Liver (tissue), 9 donors: ENCODE data around the gene TREML2. TPM values are rescaled to one million over a fixed set of nuclear protein-coding genes. Genes with fewer than 3 reads are reported as not detected.

Source experiments
- DNase-seq: peaks from one replicate; pipeline ENCODE4 v3.0.0-alpha.2; 2017; ENCODE audit warnings: low spot score
- H3K27ac ChIP-seq, 2 donors: one replicate each; pipeline ENCODE4 v1.7.0; 2013; ENCODE audit warnings: inconsistent platforms in 2 of 2, low read length in 2 of 2, control low read depth in 1 of 2, low read depth in 1 of 2, mild to moderate bottlenecking in 1 of 2
- H3K27me3 ChIP-seq, 4 donors: one replicate each; pipeline versions ENCODE4 v1.6.1 to v1.7.0; 2013; ENCODE audit warnings: low read length in 3 of 4, inconsistent platforms in 1 of 4, mild to moderate bottlenecking in 1 of 4, moderate library complexity in 1 of 4; ENCODE audit not compliant: control insufficient read depth in 4 of 4, insufficient read depth in 4 of 4
- H3K36me3 ChIP-seq, 4 donors: one replicate each; pipeline versions ENCODE4 v1.6.1 to v1.7.0; 2013; ENCODE audit warnings: low read length in 3 of 4, mild to moderate bottlenecking in 3 of 4, low read depth in 1 of 4, moderate library complexity in 1 of 4; ENCODE audit not compliant: control insufficient read depth in 4 of 4, insufficient read depth in 3 of 4
- H3K4me1 ChIP-seq, 4 donors: one replicate each; pipeline versions ENCODE4 v1.6.1 to v1.7.0; 2013; ENCODE audit warnings: low read length in 3 of 4, mild to moderate bottlenecking in 3 of 4, moderate library complexity in 1 of 4; ENCODE audit not compliant: control insufficient read depth in 4 of 4, insufficient read depth in 4 of 4
- H3K4me3 ChIP-seq, 3 donors: one replicate each; pipeline versions ENCODE4 v1.6.1 to v1.7.0; 2013; ENCODE audit warnings: low read length in 3 of 3, control low read depth in 1 of 3, low read depth in 1 of 3, mild to moderate bottlenecking in 1 of 3
- H3K9ac ChIP-seq, 2 donors: one replicate each; pipeline ENCODE4 v1.7.0; 2013; ENCODE audit warnings: low read length in 2 of 2, mild to moderate bottlenecking in 2 of 2, moderate library complexity in 2 of 2, control low read depth in 1 of 2, low read depth in 1 of 2
- H3K9me3 ChIP-seq, 4 donors: one replicate each; pipeline versions ENCODE4 v1.6.1 to v1.7.0; 2013; ENCODE audit warnings: low read length in 3 of 4; ENCODE audit not compliant: control insufficient read depth in 4 of 4
- EGR1 ChIP-seq, 2 donors: IDR thresholded peaks; 2 replicates each; pipeline ENCODE4 v1.6.1; 2016 to 2018; ENCODE audit warnings: antibody characterized with exemption in 2 of 2, low read depth in 2 of 2
- FOXA1 ChIP-seq: IDR thresholded peaks from 2 replicates; pipeline ENCODE4 v1.6.1; 2016; ENCODE audit warnings: antibody characterized with exemption
- FOXA2 ChIP-seq: IDR thresholded peaks from 2 replicates; pipeline ENCODE4 v1.6.1; 2016; ENCODE audit warnings: antibody characterized with exemption
- GABPA ChIP-seq, 2 donors: IDR thresholded peaks in 1 of 2; conservative IDR thresholded peaks in 1 of 2; 2 replicates each; pipeline ENCODE4 v1.6.1; 2016; ENCODE audit warnings: antibody characterized with exemption in 2 of 2, mild to moderate bottlenecking in 1 of 2, moderate library complexity in 1 of 2
- HNF4G ChIP-seq: IDR thresholded peaks from 2 replicates; pipeline ENCODE4 v1.6.1; 2016; ENCODE audit warnings: antibody characterized with exemption
- JUND ChIP-seq, 2 donors: IDR thresholded peaks; 2 replicates each; pipeline ENCODE4 v1.6.1; 2016; ENCODE audit warnings: antibody characterized with exemption in 2 of 2
- NR2F2 ChIP-seq: IDR thresholded peaks from 2 replicates; pipeline ENCODE4 v1.6.1; 2016; ENCODE audit warnings: antibody characterized with exemption
- RXRA ChIP-seq, 2 donors: IDR thresholded peaks; 2 replicates each; pipeline ENCODE4 v1.6.1; 2017 to 2018; ENCODE audit warnings: antibody characterized with exemption in 2 of 2, mild to moderate bottlenecking in 1 of 2
- SP1 ChIP-seq: IDR thresholded peaks from 2 replicates; pipeline ENCODE4 v1.6.1; 2018; ENCODE audit warnings: antibody characterized with exemption, mild to moderate bottlenecking
- WGBS: extraction: QIAGEN DNeasy Blood & Tissue Kit; methylation state at CpG from one replicate; pipeline ENCODE4 v1.1.7; 2013; 5-methylcytosine and 5-hydroxymethylcytosine counted together
- polyA plus RNA-seq, 2 donors: library from polyadenylated mRNA; stranded (reverse) in 1 of 2; unstranded in 1 of 2; fragments of 200-250 nt in 1 of 2; fragments of >200 nt in 1 of 2; fragmentation: Nextera tagmentation in 1 of 2; extraction: Ambion mirVana in 1 of 2; gene quantifications; one replicate each; pipeline versions ENCODE4 v1.2.1 to v1.2.3, GENCODE V29; 2013 to 2015
- total RNA-seq, 2 donors: library from RNA; depleted of rRNA; stranded (reverse); fragments of >200 nt; gene quantifications; one replicate each; pipeline ENCODE4 v1.2.3, GENCODE V29; 2014
- TF ChIP-seq, protein P1 (sequence below): IDR thresholded peaks from 2 replicates; pipeline ENCODE4 v1.6.1; 2016; ENCODE audit warnings: antibody characterized with exemption
- TF ChIP-seq, protein P2 (sequence below): IDR thresholded peaks from 2 replicates; pipeline ENCODE4 v1.6.1; 2016; ENCODE audit warnings: antibody characterized with exemption
- TF ChIP-seq, protein P3 (sequence below): fragments of 150-350 bp; IDR thresholded peaks from 2 replicates; pipeline ENCODE4 v1.5.1; 2017; ENCODE audit warnings: improper control_type of control experiment, low read depth, low read length; ENCODE audit not compliant: missing input control
- donor health status: healthy.
- donor health status: healthy.
- donor health status: healthy.
- donor health status: healthy.
- donor health status: healthy.

TREML2 gene
- total and polyA plus RNA-seq, 4 donors, result 0.03 to 9.8 (median 0.23) TPM

DNA sequence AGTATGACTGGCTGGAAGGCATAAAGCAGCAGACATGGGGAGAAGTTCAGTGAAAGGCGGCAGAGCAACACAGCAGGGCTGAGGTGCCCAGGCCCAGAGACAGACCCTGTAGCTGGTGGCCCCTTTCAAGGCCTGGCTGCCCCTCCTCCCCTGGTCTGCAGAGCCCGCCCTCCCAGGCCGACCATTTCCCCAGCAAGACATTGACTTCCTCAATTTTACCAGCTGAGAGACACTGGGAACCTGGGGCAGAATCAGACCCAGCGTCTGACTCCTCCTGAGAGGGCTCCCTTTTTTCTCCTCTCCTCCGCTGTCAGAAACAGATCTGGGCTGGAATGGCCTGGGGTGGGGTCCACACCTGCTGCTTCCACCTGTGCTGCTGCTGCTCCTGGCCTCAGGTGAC, 27.1 kb upstream of the TREML2 start, which contains the start of gene TREML4:
TREML4 (plus strand) TSS at position 254 of the 400 bp plus-strand sequence; CDS start at position 333, 79 bp downstream.
- TF ChIP-seq SP1, result no peak
- TF ChIP-seq, protein P1, sequence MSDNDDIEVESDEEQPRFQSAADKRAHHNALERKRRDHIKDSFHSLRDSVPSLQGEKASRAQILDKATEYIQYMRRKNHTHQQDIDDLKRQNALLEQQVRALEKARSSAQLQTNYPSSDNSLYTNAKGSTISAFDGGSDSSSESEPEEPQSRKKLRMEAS, result no peak
- no peak for TF ChIP-seq JUND (IDR thresholded peaks at IDR 0.05)
- TF ChIP-seq RXRA (IDR thresholded peaks at IDR 0.05), result no peak
- TF ChIP-seq, protein P2, sequence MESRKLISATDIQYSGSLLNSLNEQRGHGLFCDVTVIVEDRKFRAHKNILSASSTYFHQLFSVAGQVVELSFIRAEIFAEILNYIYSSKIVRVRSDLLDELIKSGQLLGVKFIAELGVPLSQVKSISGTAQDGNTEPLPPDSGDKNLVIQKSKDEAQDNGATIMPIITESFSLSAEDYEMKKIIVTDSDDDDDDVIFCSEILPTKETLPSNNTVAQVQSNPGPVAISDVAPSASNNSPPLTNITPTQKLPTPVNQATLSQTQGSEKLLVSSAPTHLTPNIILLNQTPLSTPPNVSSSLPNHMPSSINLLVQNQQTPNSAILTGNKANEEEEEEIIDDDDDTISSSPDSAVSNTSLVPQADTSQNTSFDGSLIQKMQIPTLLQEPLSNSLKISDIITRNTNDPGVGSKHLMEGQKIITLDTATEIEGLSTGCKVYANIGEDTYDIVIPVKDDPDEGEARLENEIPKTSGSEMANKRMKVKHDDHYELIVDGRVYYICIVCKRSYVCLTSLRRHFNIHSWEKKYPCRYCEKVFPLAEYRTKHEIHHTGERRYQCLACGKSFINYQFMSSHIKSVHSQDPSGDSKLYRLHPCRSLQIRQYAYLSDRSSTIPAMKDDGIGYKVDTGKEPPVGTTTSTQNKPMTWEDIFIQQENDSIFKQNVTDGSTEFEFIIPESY, result no peak
- no peak for TF ChIP-seq HNF4G
- no peak for TF ChIP-seq FOXA1
- TF ChIP-seq GABPA (IDR thresholded peaks at IDR 0.05 in 1 of 2, conservative IDR thresholded peaks at IDR 0.05 in 1 of 2), result no peak
- TF ChIP-seq, protein P3, sequence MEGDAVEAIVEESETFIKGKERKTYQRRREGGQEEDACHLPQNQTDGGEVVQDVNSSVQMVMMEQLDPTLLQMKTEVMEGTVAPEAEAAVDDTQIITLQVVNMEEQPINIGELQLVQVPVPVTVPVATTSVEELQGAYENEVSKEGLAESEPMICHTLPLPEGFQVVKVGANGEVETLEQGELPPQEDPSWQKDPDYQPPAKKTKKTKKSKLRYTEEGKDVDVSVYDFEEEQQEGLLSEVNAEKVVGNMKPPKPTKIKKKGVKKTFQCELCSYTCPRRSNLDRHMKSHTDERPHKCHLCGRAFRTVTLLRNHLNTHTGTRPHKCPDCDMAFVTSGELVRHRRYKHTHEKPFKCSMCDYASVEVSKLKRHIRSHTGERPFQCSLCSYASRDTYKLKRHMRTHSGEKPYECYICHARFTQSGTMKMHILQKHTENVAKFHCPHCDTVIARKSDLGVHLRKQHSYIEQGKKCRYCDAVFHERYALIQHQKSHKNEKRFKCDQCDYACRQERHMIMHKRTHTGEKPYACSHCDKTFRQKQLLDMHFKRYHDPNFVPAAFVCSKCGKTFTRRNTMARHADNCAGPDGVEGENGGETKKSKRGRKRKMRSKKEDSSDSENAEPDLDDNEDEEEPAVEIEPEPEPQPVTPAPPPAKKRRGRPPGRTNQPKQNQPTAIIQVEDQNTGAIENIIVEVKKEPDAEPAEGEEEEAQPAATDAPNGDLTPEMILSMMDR, result no peak
- DNase-seq, result no peak
- Histone ChIP-seq H3K4me3 (no peak within 1 kb of the TSS), H3K4me1 (no peaks in the 10 kb centered on the region), H3K9me3 (no peaks in the 10 kb centered on the region), H3K36me3 (no peaks in the 10 kb centered on the region), H3K27me3 (peaks cover 0 to 13% (median 0%) of the 10 kb centered on the region in 4 donors), H3K9ac (no peak within 1 kb of the TSS), H3K27ac (no peak within 1 kb of the TSS)
- WGBS, result 63% methylated on average over 5 of the region's 5 CpGs

DNA sequence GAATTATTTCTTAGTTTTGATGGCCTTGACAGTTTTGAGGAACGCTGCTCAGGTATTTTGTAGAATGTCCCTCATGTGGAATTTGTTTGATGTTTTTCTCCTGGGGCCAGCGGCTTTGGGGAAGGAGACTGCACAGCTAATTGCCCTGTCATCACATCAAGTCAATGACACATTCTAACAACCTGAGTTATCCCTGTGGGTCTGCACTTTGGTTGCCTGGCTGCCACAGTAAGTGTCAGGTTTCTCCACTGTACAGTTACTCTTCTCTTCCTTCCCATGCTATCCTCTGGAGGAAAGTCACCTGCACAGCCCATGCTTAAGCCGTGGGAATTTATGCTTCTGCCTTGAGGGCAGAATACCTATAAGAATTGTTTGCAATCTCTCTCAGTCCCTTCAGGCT, 25.8 kb upstream of the TREML2 start:
- Histone ChIP-seq H3K27me3 (peaks cover 0 to 13% (median 0%) of the 10 kb centered on the region in 4 donors), H3K4me3 (no peak overlapping the region)
- 64% methylated on average over 3 of the region's 3 CpGs for WGBS

DNA sequence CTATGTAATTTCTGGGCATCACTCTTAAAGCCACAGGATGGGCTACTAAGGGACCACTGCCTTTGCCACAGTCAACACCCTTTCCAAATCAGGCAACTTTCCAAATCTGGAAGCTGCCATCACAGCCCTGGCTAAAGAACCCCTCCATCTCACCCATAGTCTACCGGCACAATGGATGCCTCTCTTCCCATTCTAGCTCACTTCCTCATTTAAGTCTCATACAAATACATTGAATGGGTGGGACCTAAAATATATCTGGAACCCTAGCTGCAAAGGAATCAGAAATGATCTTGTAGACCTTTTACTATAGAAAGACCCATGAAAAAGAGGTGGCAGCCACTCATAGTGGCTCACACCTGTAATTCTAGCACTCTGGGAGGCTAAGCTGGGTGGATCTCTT, 23.9 kb upstream of the TREML2 start:
- no peak overlapping the region for H3K4me3 ChIP-seq
- WGBS, result 79% methylated on average over 1 of the region's 1 CpG
- H3K27ac ChIP-seq, result no peak overlapping the region
- TF ChIP-seq FOXA2 (no peak), JUND (IDR thresholded peaks at IDR 0.05) (no peak), EGR1 (IDR thresholded peaks at IDR 0.05; ENCODE audit: low read depth in 2 of 2) (no peak)
- TF ChIP-seq, protein P1, result no peak
- no peak overlapping the region for H3K9ac ChIP-seq
- peaks cover 0 to 8% (median 0%) of the 10 kb centered on the region in 4 donors for H3K27me3 ChIP-seq
- no peaks in the 10 kb centered on the region for H3K36me3 ChIP-seq
- peaks cover 0 to 7% (median 0%) of the 10 kb centered on the region in 4 donors for H3K9me3 ChIP-seq
- DNase-seq, result no peak
- no peaks in the 10 kb centered on the region for H3K4me1 ChIP-seq

More for the DNA sequence above, 25.8 kb upstream of the TREML2 start:
- Histone ChIP-seq H3K9me3 (no peaks in the 10 kb centered on the region), H3K9ac (no peak overlapping the region), H3K36me3 (no peaks in the 10 kb centered on the region), H3K4me1 (no peaks in the 10 kb centered on the region), H3K27ac (no peak overlapping the region)
- TF ChIP-seq NR2F2, result no peak
- TF ChIP-seq, protein P2, result no peak
- no peak for DNase-seq
